SK-N-SH treated with all-trans-retinoic acid at 6 μM for 48 hours (cell line): Measurements from ENCODE around the gene FREM2.

Source experiments
- ATAC-seq: fragments of 200-7000 bp; cut with Tn5 transposase; 3 replicates; pipeline ENCODE4 v1.9.1; 2020; ENCODE audit warnings: mild to moderate bottlenecking, moderate library complexity
- ARNTL ChIP-seq: fragments of 450-650 bp; formaldehyde crosslinking; IDR thresholded peaks from 2 replicates; pipeline ENCODE4 v1.5.0; 2020; ENCODE audit warnings: low read depth, mild to moderate bottlenecking, moderate library complexity, borderline replicate concordance
- BACH2 ChIP-seq: fragments of 250-450 bp; sonication (Bioruptor Pico); IDR thresholded peaks from 2 replicates; pipeline ENCODE4 v1.9.0; 2021; ENCODE audit warnings: mild to moderate bottlenecking, borderline replicate concordance
- CREB5 ChIP-seq: fragments of 250-450 bp; sonication (Bioruptor Pico); IDR thresholded peaks from 2 replicates; pipeline ENCODE4 v1.5.1; 2020; ENCODE audit warnings: low read depth, mild to moderate bottlenecking, moderate library complexity
- CSDC2 ChIP-seq: fragments of 250-450 bp; sonication (Bioruptor Pico); IDR thresholded peaks from 2 replicates; pipeline ENCODE4 v1.5.0; 2020; ENCODE audit warnings: mild to moderate bottlenecking, moderate library complexity
- CSRNP3 ChIP-seq: fragments of 250-450 bp; sonication (Bioruptor Pico); IDR thresholded peaks from 2 replicates; pipeline ENCODE4 v1.5.1; 2021; ENCODE audit warnings: mild to moderate bottlenecking, moderate library complexity
- ESRRG ChIP-seq: fragments of 250-450 bp; sonication (Bioruptor Pico); IDR thresholded peaks from 2 replicates; pipeline ENCODE4 v1.6.1; 2021; ENCODE audit warnings: mild to moderate bottlenecking
- GLIS3 ChIP-seq: fragments of 250-450 bp; sonication (Bioruptor Pico); IDR thresholded peaks from 2 replicates; pipeline ENCODE4 v1.5.0; 2020; ENCODE audit warnings: mild to moderate bottlenecking, moderate library complexity
- ISL1 ChIP-seq: fragments of 250-450 bp; sonication (Bioruptor Pico); IDR thresholded peaks from 2 replicates; pipeline ENCODE4 v2.1.2; 2022; ENCODE audit warnings: mild to moderate bottlenecking, moderate library complexity
- OSR1 ChIP-seq: fragments of 250-450 bp; sonication (Bioruptor Pico); IDR thresholded peaks from 2 replicates; pipeline ENCODE4 v1.8.0; 2022; ENCODE audit warnings: moderate library complexity, mild to moderate bottlenecking, inconsistent platforms
- PATZ1 ChIP-seq: fragments of 250-450 bp; sonication (Bioruptor Pico); IDR thresholded peaks from 2 replicates; pipeline ENCODE4 v1.8.0; 2020; ENCODE audit warnings: mild to moderate bottlenecking, moderate library complexity, borderline replicate concordance
- POU6F1 ChIP-seq: fragments of 250-450 bp; sonication (Bioruptor Pico); IDR thresholded peaks from 2 replicates; pipeline ENCODE4 v1.8.0; 2021; ENCODE audit warnings: low read depth, mild to moderate bottlenecking, moderate library complexity, borderline replicate concordance
- PPARA ChIP-seq: fragments of 250-450 bp; sonication (Bioruptor Pico); IDR thresholded peaks from 2 replicates; pipeline ENCODE4 v1.5.0; 2020; ENCODE audit warnings: mild to moderate bottlenecking, borderline replicate concordance
- RARB ChIP-seq: fragments of 250-450 bp; sonication (Bioruptor Pico); IDR thresholded peaks from 2 replicates; pipeline ENCODE4 v1.8.0; 2021; ENCODE audit warnings: mild to moderate bottlenecking, moderate library complexity
- SNAI2 ChIP-seq: fragments of 250-450 bp; sonication (Bioruptor Pico); IDR thresholded peaks from 2 replicates; pipeline ENCODE4 v1.5.0; 2020; ENCODE audit warnings: mild to moderate bottlenecking, moderate library complexity
- TCF4 ChIP-seq: fragments of 250-450 bp; sonication (Bioruptor Pico); IDR thresholded peaks from 2 replicates; pipeline ENCODE4 v1.8.0; 2021; ENCODE audit warnings: mild to moderate bottlenecking, moderate library complexity, borderline replicate concordance
- TOX ChIP-seq: fragments of 250-450 bp; sonication (Bioruptor Pico); IDR thresholded peaks from 2 replicates; pipeline ENCODE4 v1.8.0; 2021; ENCODE audit warnings: mild to moderate bottlenecking, moderate library complexity, borderline replicate concordance
- TSHZ2 ChIP-seq: fragments of 250-450 bp; sonication (Bioruptor Pico); IDR thresholded peaks from 2 replicates; pipeline ENCODE4 v1.5.0; 2020; ENCODE audit warnings: mild to moderate bottlenecking, moderate library complexity
- ZFP3 ChIP-seq: fragments of 250-450 bp; sonication (Bioruptor Pico); IDR thresholded peaks from 2 replicates; pipeline ENCODE4 v1.5.0; 2020; ENCODE audit warnings: mild to moderate bottlenecking, moderate library complexity
- ZFP30 ChIP-seq: fragments of 450-650 bp; formaldehyde crosslinking; IDR thresholded peaks from 2 replicates; pipeline ENCODE4 v1.5.0; 2022; ENCODE audit warnings: mild to moderate bottlenecking, moderate library complexity
- ZNF565 ChIP-seq: fragments of 450-650 bp; formaldehyde crosslinking; conservative IDR thresholded peaks from 2 replicates; pipeline ENCODE4 v1.5.0; 2020; ENCODE audit warnings: low read depth, mild to moderate bottlenecking, moderate library complexity
- ZNF70 ChIP-seq: fragments of 450-650 bp; formaldehyde crosslinking; IDR thresholded peaks from 2 replicates; pipeline ENCODE4 v1.5.0; 2020; ENCODE audit warnings: mild to moderate bottlenecking, moderate library complexity

Gene FREM2

GRCh38 chr13:38705365-38705764 is 18.5 kb downstream of the FREM2 start:
- no peak for ATAC-seq
- no peak for TF ChIP-seq ARNTL (CRISPR knock-in tag)
- TF ChIP-seq SNAI2 (CRISPR knock-in tag) = no peak
- no peak for TF ChIP-seq POU6F1 (CRISPR knock-in tag)
- no peak for TF ChIP-seq ZNF565 (CRISPR knock-in tag)
- no peak for TF ChIP-seq ZFP3 (CRISPR knock-in tag)
- TF ChIP-seq ZFP30 = no peak
- TF ChIP-seq TCF4 (CRISPR knock-in tag) = no peak
- no peak for TF ChIP-seq TOX (CRISPR knock-in tag)
- TF ChIP-seq ESRRG = no peak
- no peak for TF ChIP-seq OSR1 (CRISPR knock-in tag)
- no peak for TF ChIP-seq CREB5 (CRISPR knock-in tag)
- no peak for TF ChIP-seq GLIS3 (CRISPR knock-in tag)
- no peak for TF ChIP-seq CSDC2
- no peak for TF ChIP-seq CSRNP3 (CRISPR knock-in tag)

GRCh38 chr13:38707460-38707859 is 20.6 kb downstream of the FREM2 start:
- ATAC-seq = no peak
- no peak for TF ChIP-seq PATZ1
- TF ChIP-seq ESRRG = no peak
- no peak for TF ChIP-seq CSRNP3 (CRISPR knock-in tag)
- TF ChIP-seq ZFP30 = no peak
- no peak for TF ChIP-seq PPARA (CRISPR knock-in tag)
- TF ChIP-seq CSDC2 = no peak
- TF ChIP-seq GLIS3 (CRISPR knock-in tag) = no peak
- no peak for TF ChIP-seq ZNF70
- TF ChIP-seq SNAI2 (CRISPR knock-in tag) = no peak
- no peak for TF ChIP-seq ARNTL (CRISPR knock-in tag)
- no peak for TF ChIP-seq ZFP3 (CRISPR knock-in tag)
- TF ChIP-seq TSHZ2 (CRISPR knock-in tag) = no peak
- no peak for TF ChIP-seq ZNF565 (CRISPR knock-in tag)
- no peak for TF ChIP-seq ISL1

- no peak for ATAC-seq
- TF ChIP-seq ARNTL (CRISPR knock-in tag) = no peak
- no peak for TF ChIP-seq ZFP30
- no peak for TF ChIP-seq ZNF70
- TF ChIP-seq BACH2 (CRISPR knock-in tag) = no peak
- no peak for TF ChIP-seq GLIS3 (CRISPR knock-in tag)
- no peak for TF ChIP-seq RARB (CRISPR knock-in tag)
- no peak for TF ChIP-seq CSDC2
Observed at GRCh38 chr13:38713046-38713445, 26.2 kb downstream of the FREM2 start.
